Measurements from ENCODE around the gene SDHAF3.
A peak's percentile ranks its signal among the peaks of the same experiment; 100 is the strongest.
"Not testable (repeated sequence)": the region's sequence is repeated elsewhere in the genome, so short reads cannot be mapped to it uniquely, and the experiment has no call there.

Gene SDHAF3

GRCh38 chr7:97174303-97174702 lies 56.8 kb downstream of the SDHAF3 start:
- Histone ChIP-seq H3K36me3 (no peaks in the 10 kb centered on the region), H3K4me3 (ENCODE audit: low read depth in 1 of 2, low read length in 1 of 2) (peak overlapping the region; percentile 10 to 12), H3K4me1 (ENCODE audit: control insufficient read depth in 1 of 2, insufficient read depth in 1 of 2, low read depth in 1 of 2, low read length in 1 of 2) (peaks cover 29 to 34% of the 10 kb centered on the region in 2 experiments), H3K27ac (peak overlapping the region; percentile 79), H3K27me3 (no peaks in the 10 kb centered on the region), H3K9me3 (no peaks in the 10 kb centered on the region)
- no peak for TF ChIP-seq CTCF (IDR thresholded peaks at IDR 0.05)

- TF ChIP-seq CTCF (IDR thresholded peaks at IDR 0.05) = peak; percentile 84
- Histone ChIP-seq H3K27ac (no peak overlapping the region), H3K4me3 (ENCODE audit: low read depth in 1 of 2, low read length in 1 of 2) (no peak overlapping the region)
These were observed 62.1 kb downstream of the SDHAF3 start for GRCh38 chr7:97179454-97180104.

GRCh38 chr7:97187067-97187466 lies 69.6 kb downstream of the SDHAF3 start:
- TF ChIP-seq CTCF (IDR thresholded peaks at IDR 0.05) = no peak
- Histone ChIP-seq H3K4me1 (ENCODE audit: control insufficient read depth in 1 of 2, insufficient read depth in 1 of 2, low read depth in 1 of 2, low read length in 1 of 2) (peaks cover 0 to 17% of the 10 kb centered on the region in 2 experiments), H3K9me3 (no peaks in the 10 kb centered on the region), H3K27me3 (no peaks in the 10 kb centered on the region), H3K36me3 (no peaks in the 10 kb centered on the region), H3K27ac (peak overlapping the region; percentile 39), H3K4me3 (ENCODE audit: low read depth in 1 of 2, low read length in 1 of 2) (no peak overlapping the region)

More at GRCh38 chr7:97179454-97180104, 62.1 kb downstream of the SDHAF3 start:
- Histone ChIP-seq H3K27me3 (no peaks in the 10 kb centered on the region), H3K9me3 (no peaks in the 10 kb centered on the region), H3K36me3 (no peaks in the 10 kb centered on the region), H3K4me1 (ENCODE audit: control insufficient read depth in 1 of 2, insufficient read depth in 1 of 2, low read depth in 1 of 2, low read length in 1 of 2) (peaks cover 14 to 40% of the 10 kb centered on the region in 2 experiments)

- H3K4me3 ChIP-seq (ENCODE audit: low read depth in 1 of 2, low read length in 1 of 2); H3K36me3 ChIP-seq; H3K9me3 ChIP-seq; H3K4me1 ChIP-seq (ENCODE audit: control insufficient read depth in 1 of 2, insufficient read depth in 1 of 2, low read depth in 1 of 2, low read length in 1 of 2); H3K27ac ChIP-seq; H3K27me3 ChIP-seq: not testable (repeated sequence)
These were observed 78.7 kb downstream of the SDHAF3 start for GRCh38 chr7:97196174-97196573.

GRCh38 chr7:97198596-97198995 lies 81.1 kb downstream of the SDHAF3 start:
- no peak for TF ChIP-seq CTCF (IDR thresholded peaks at IDR 0.05)
- Histone ChIP-seq H3K4me3 (ENCODE audit: low read depth in 1 of 2, low read length in 1 of 2) (no peak overlapping the region), H3K4me1 (ENCODE audit: control insufficient read depth in 1 of 2, insufficient read depth in 1 of 2, low read depth in 1 of 2, low read length in 1 of 2) (no peaks in the 10 kb centered on the region)

GRCh38 chr7:97200018-97200417 lies 82.5 kb downstream of the SDHAF3 start:
- no peaks in the 10 kb centered on the region for H3K9me3 ChIP-seq
- no peak overlapping the region for H3K4me3 ChIP-seq (ENCODE audit: low read depth in 1 of 2, low read length in 1 of 2)
- TF ChIP-seq CTCF (IDR thresholded peaks at IDR 0.05) = no peak

More at GRCh38 chr7:97198596-97198995, 81.1 kb downstream of the SDHAF3 start:
- no peaks in the 10 kb centered on the region for H3K36me3 ChIP-seq
- no peak overlapping the region for H3K27ac ChIP-seq
- peaks cover 3% of the 10 kb centered on the region for H3K27me3 ChIP-seq
- H3K9me3 ChIP-seq = no peaks in the 10 kb centered on the region

More at GRCh38 chr7:97200018-97200417, 82.5 kb downstream of the SDHAF3 start:
- peaks cover 3% of the 10 kb centered on the region for H3K27me3 ChIP-seq
- no peaks in the 10 kb centered on the region for H3K4me1 ChIP-seq (ENCODE audit: control insufficient read depth in 1 of 2, insufficient read depth in 1 of 2, low read depth in 1 of 2, low read length in 1 of 2)
- H3K36me3 ChIP-seq = no peaks in the 10 kb centered on the region
- H3K27ac ChIP-seq = no peak overlapping the region

All from neutrophil (primary cell).